Endothelial cell of umbilical vein (primary cell): ENCODE data around the gene NINJ2. TPM values are rescaled to one million over a fixed set of nuclear protein-coding genes. Genes with fewer than 3 reads are reported as not detected.

Experiments
- BruUV-seq: library from RNA; stranded (reverse); fragments of 400-500 nt; replicated peaks from 2 replicates; lab custom pipeline; 2021; lab: Mats Ljungman, UMichigan
- CTCF ChIA-PET: fragments of 300-600, 350-600 bp; sonication (Branson Sonifier 250); formaldehyde crosslinking; loops from one replicate; lab custom pipeline; 2021; ENCODE audit warnings: antibody characterized with exemption, inconsistent platforms; lab: Charles Lee
- POLR2A ChIA-PET: fragments of 300-600, 350-600 bp; sonication (Branson Sonifier 250); formaldehyde crosslinking; loops from one replicate; lab custom pipeline; 2021; ENCODE audit warnings: antibody characterized with exemption, inconsistent platforms; lab: Charles Lee
- DNase-seq: peaks from one replicate; pipeline ENCODE4 v3.0.0-alpha.2; 2011; ENCODE audit warnings: low read depth, low spot score
- FAIRE-seq: peaks from 2 replicates; lab custom pipeline; 2011; peaks lifted over from hg19 to GRCh38; lab: Jason Lieb, UNC
- H2AFZ ChIP-seq: 2 replicates; pipeline ENCODE4 v1.6.0; 2012; ENCODE audit warnings: low read depth, low read length, control low read depth, inconsistent platforms
- H3K27ac ChIP-seq: 2 replicates; pipeline ENCODE4 v1.5.1; 2011; ENCODE audit warnings: low read depth, mild to moderate bottlenecking, control low read depth, low read length, moderate library complexity; ENCODE audit not compliant: insufficient read depth
- H3K27me3 ChIP-seq, 2 experiments: 2 replicates each; pipeline versions ENCODE4 v1.6.0 to v1.6.1; 2011; ENCODE audit warnings: low read length in 2 of 2, mixed read lengths in 1 of 2; ENCODE audit not compliant: control insufficient read depth in 2 of 2, insufficient read depth in 2 of 2
- H3K36me3 ChIP-seq, 2 experiments: 2 replicates in 1 of 2; 3 replicates in 1 of 2; pipeline ENCODE4 v1.5.1; 2011; ENCODE audit warnings: low read length in 2 of 2, mild to moderate bottlenecking in 1 of 2, moderate library complexity in 1 of 2; ENCODE audit not compliant: control insufficient read depth in 2 of 2, insufficient read depth in 2 of 2; ENCODE audit errors: extremely low read depth in 1 of 2
- H3K4me1 ChIP-seq: 3 replicates; pipeline ENCODE4 v1.5.1; 2011; ENCODE audit warnings: mild to moderate bottlenecking, low read length; ENCODE audit not compliant: control insufficient read depth, insufficient read depth; ENCODE audit errors: extremely low read depth
- H3K4me2 ChIP-seq: 2 replicates; pipeline ENCODE4 v1.6.1; 2011; ENCODE audit warnings: low read length, control low read depth, mixed read lengths; ENCODE audit not compliant: insufficient read depth
- H3K4me3 ChIP-seq, 3 experiments: fragments of 200-600 bp in 1 of 3; sonication (generic), shearing (Covaris generic) in 1 of 3; replicated peaks in 1 of 3; 2 replicates each; pipeline ENCODE4 v1.5.1; 2011 to 2016; ENCODE audit warnings: control low read depth in 3 of 3, low read length in 3 of 3, mild to moderate bottlenecking in 2 of 3, inconsistent platforms in 1 of 3, low read depth in 1 of 3, moderate library complexity in 1 of 3; ENCODE audit not compliant: insufficient read depth in 1 of 3
- H3K79me2 ChIP-seq: 2 replicates; pipeline ENCODE4 v1.6.0; 2012; ENCODE audit warnings: low read length, inconsistent platforms; ENCODE audit not compliant: control insufficient read depth, insufficient read depth
- H3K9ac ChIP-seq: replicated peaks from 2 replicates; pipeline ENCODE3; 2011; ENCODE audit warnings: low read length, control low read depth; ENCODE audit not compliant: insufficient read depth; ENCODE audit errors: extremely low read depth
- H3K9me1 ChIP-seq: replicated peaks from 3 replicates; pipeline ENCODE4 v1.6.0; 2011; ENCODE audit warnings: mild to moderate bottlenecking, low read length; ENCODE audit not compliant: control insufficient read depth, insufficient read depth; ENCODE audit errors: extremely low read depth
- H3K9me3 ChIP-seq: replicated peaks from 2 replicates; pipeline ENCODE4 v1.5.1; 2012; ENCODE audit warnings: low read length, inconsistent platforms; ENCODE audit not compliant: control insufficient read depth, insufficient read depth
- H4K20me1 ChIP-seq: replicated peaks from 2 replicates; pipeline ENCODE3; 2011; ENCODE audit warnings: mild to moderate bottlenecking, low read length; ENCODE audit not compliant: control insufficient read depth, insufficient read depth; ENCODE audit errors: extremely low read depth
- EZH2 ChIP-seq: IDR thresholded peaks from 2 replicates; pipeline ENCODE4 v1.6.1; 2012; ENCODE audit warnings: borderline replicate concordance, low read depth, mild to moderate bottlenecking, moderate library complexity, low read length, inconsistent platforms; ENCODE audit not compliant: severe bottlenecking
- GATA2 ChIP-seq: IDR thresholded peaks from 2 replicates; pipeline ENCODE4 v1.7.0; 2011; ENCODE audit warnings: low read depth, mild to moderate bottlenecking, moderate library complexity, mixed read lengths, low read length; ENCODE audit not compliant: insufficient read length, insufficient read depth
- MYC ChIP-seq: IDR thresholded peaks from one replicate; pipeline ENCODE4 v1.6.1; 2011; ENCODE audit warnings: mild to moderate bottlenecking, low read depth, low read length
- dilution Hi-C: fragments of 300-500 bp; cut with MboI; formaldehyde crosslinking; loops from one replicate; pipeline ENCODE4 v1.15.0; 2019; ENCODE audit warnings: low sequenced_read_pairs; ENCODE audit not compliant: extremely low pct_ligation_motif_present
- intact Hi-C: fragments of 100-400 bp; cut with micrococcal nuclease; formaldehyde crosslinking; loops from one replicate; pipeline ENCODE4 v1.10.0; 2022
- polyA plus RNA-seq, 4 experiments: library from polyadenylated mRNA; depleted of rRNA in 3 of 4; stranded (reverse) in 3 of 4; unstranded in 1 of 4; fragments of >200 nt; gene quantifications; 2 replicates each; pipeline versions ENCODE4 v1.2.1 to v1.2.3, GENCODE V29; 2011 to 2012; ENCODE audit warnings: missing spikeins in 1 of 4
- total RNA-seq: library from RNA; stranded (reverse); gene quantifications from 2 replicates; pipeline ENCODE4 v1.2.3, GENCODE V29; 2021
- TF ChIP-seq, protein P1 (sequence below): IDR thresholded peaks from 2 replicates; pipeline ENCODE4 v1.6.1; 2011; ENCODE audit not compliant: insufficient read depth, insufficient read length

NINJ2 gene
- total and polyA plus RNA-seq, 2 donors (not counting 3 experiments of a cell fraction or from before 2014, with no cell fraction given), result 0.75 to 4.4 TPM

DNA sequence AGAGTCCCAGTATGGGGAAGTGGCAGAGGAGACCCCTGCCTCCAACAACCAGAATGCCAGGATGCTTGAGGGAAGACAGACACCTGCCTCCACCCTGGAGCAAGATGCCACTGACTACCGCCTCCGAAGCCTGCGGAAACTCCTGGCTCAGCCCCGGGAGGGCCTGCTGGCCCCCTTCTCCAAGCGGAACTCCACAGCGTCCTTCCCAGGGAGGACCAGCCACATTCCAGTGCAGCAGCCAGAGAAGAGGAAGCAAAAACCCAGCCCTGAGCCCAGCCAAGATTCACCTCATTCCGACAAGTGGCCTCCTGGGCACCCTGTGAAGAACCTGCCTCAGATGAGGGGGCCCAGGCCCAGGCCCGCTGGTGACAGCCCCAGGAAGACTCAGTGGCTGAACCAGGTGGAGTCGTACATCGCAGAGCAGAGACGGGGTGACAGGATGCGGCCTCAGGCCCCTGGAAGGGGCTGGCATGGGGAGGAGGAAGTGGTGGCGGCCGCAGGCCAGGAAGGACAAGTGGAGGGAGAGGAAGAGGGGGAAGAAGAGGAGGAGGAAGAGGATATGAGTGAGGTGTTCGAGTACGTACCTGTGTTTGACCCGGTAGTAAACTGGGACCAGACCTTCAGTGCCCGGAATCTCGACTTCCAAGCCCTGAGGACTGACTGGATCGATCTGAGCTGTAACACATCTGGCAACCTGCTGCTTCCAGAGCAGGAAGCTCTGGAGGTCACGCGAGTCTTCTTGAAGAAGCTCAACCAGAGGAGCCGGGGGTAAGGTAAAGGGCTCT lies 109.8 kb downstream of the NINJ2 start:
- intact Hi-C loops (no loop called here), dilution Hi-C loops (no loop called here)
- Histone ChIP-seq H3K27ac (no peak overlapping the region), H2AFZ (no peak overlapping the region), H3K4me3 (no peak overlapping the region), H3K4me2 (no peak overlapping the region), H3K36me3 (no peaks in the 10 kb centered on the region), H3K9me3 (no peaks in the 10 kb centered on the region), H3K4me1 (no peaks in the 10 kb centered on the region), H3K79me2 (no peaks in the 10 kb centered on the region), H4K20me1 (no peaks in the 10 kb centered on the region), H3K9ac (no peak overlapping the region), H3K9me1 (no peaks in the 10 kb centered on the region), H3K27me3 (peaks cover 0 to 9% of the 10 kb centered on the region in 2 experiments)
- ChIA-PET CTCF (interaction anchor here (1.4 kb wide), 1 partner anchor 111 kb away, joined by 6 read pairs; no protein-coding TSS in a partner anchor), POLR2A (no interaction called here)
- DNase-seq (no peak), FAIRE-seq (no peak)
- BruUV-seq, result no TSS peak
- TF ChIP-seq, protein P1, sequence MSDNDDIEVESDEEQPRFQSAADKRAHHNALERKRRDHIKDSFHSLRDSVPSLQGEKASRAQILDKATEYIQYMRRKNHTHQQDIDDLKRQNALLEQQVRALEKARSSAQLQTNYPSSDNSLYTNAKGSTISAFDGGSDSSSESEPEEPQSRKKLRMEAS, result no peak
- no peak for TF ChIP-seq GATA2
- TF ChIP-seq EZH2, result no peak

GRCh38 chr12:552466-552865 lies 110.8 kb downstream of the NINJ2 start:
- no peak overlapping the region for H3K4me3 ChIP-seq
- H3K36me3 ChIP-seq, result no peaks in the 10 kb centered on the region
- FAIRE-seq (no peak), DNase-seq (no peak)
- H3K9me1 ChIP-seq, result no peaks in the 10 kb centered on the region
- no peak overlapping the region for H2AFZ ChIP-seq
- dilution Hi-C loops (no loop called here), intact Hi-C loops (no loop called here)
- ChIA-PET CTCF (interaction anchor here (1.6 to 2.5 kb wide), 2 partner anchors 97 to 110 kb away, joined by 3 to 26 read pairs; no protein-coding TSS in a partner anchor), POLR2A (no interaction called here)
- no peaks in the 10 kb centered on the region for H3K9me3 ChIP-seq
- peaks cover 0 to 11% of the 10 kb centered on the region in 2 experiments for H3K27me3 ChIP-seq
- no peak overlapping the region for H3K4me2 ChIP-seq
- no TSS peak for BruUV-seq
- no peak overlapping the region for H3K9ac ChIP-seq
- H3K79me2 ChIP-seq, result no peaks in the 10 kb centered on the region
- H3K27ac ChIP-seq, result no peak overlapping the region
- TF ChIP-seq MYC, result no peak
- no peaks in the 10 kb centered on the region for H3K4me1 ChIP-seq
- H4K20me1 ChIP-seq, result no peaks in the 10 kb centered on the region
